Muscle of leg (tissue), 11 donors: ENCODE measurements around the gene NQO2. TPM values are rescaled to one million over a fixed set of nuclear protein-coding genes. Genes with fewer than 3 reads are reported as not detected.

Source experiments
- DNase-seq: peaks from one replicate; pipeline ENCODE4 v3.0.0; 2013
- H3K27ac ChIP-seq: one replicate; pipeline ENCODE4 v1.5.1; 2013; ENCODE audit warnings: mild to moderate bottlenecking, low read length, control low read depth
- H3K27me3 ChIP-seq: one replicate; pipeline ENCODE4 v1.6.1; 2013; ENCODE audit warnings: low read length; ENCODE audit not compliant: control insufficient read depth, insufficient read depth
- H3K36me3 ChIP-seq: one replicate; pipeline ENCODE4 v1.6.1; 2013; ENCODE audit warnings: low read length; ENCODE audit not compliant: control insufficient read depth, insufficient read depth
- H3K4me1 ChIP-seq: one replicate; pipeline ENCODE4 v1.6.1; 2013; ENCODE audit warnings: low read length; ENCODE audit not compliant: control insufficient read depth, insufficient read depth
- H3K4me3 ChIP-seq: one replicate; pipeline ENCODE4 v1.5.1; 2013; ENCODE audit warnings: low read length, control low read depth
- H3K9me3 ChIP-seq: replicated peaks from 2 replicates; pipeline ENCODE4 v1.6.1; 2013; ENCODE audit warnings: low read depth, low read length; ENCODE audit not compliant: control insufficient read depth
- WGBS: methylation state at CpG from one replicate; pipeline ENCODE4 v1.1.5; 2013; ENCODE audit warnings: missing lambda C conversion rate; ENCODE audit not compliant: insufficient coverage; 5-methylcytosine and 5-hydroxymethylcytosine counted together
- polyA plus RNA-seq, 8 donors: library from polyadenylated mRNA; unstranded; fragments of 120-200 nt; gene quantifications; one replicate each; pipeline versions ENCODE4 v1.2.1 to v1.2.3, GENCODE V29; 2013; ENCODE audit warnings: inconsistent platforms in 1 of 8, low replicate concordance in 1 of 8; ENCODE audit not compliant: insufficient read length in 8 of 8, insufficient read depth in 1 of 8
- total RNA-seq: library from RNA; stranded (reverse); fragments of 120-200 nt; gene quantifications from one replicate; pipeline ENCODE4 v1.2.4, GENCODE V29; 2013

NQO2 gene
- total and polyA plus RNA-seq, 9 donors = 15.0 to 21.3 (median 19.7) TPM

GRCh38 chr6:2958776-2959175 lies 40.9 kb upstream of the NQO2 start:
- H3K4me1 ChIP-seq = peaks cover 17% of the 10 kb centered on the region
- DNase-seq = no peak
- H3K27me3 ChIP-seq = no peaks in the 10 kb centered on the region
- H3K4me3 ChIP-seq = no peak overlapping the region
- 90% methylated on average over 6 of the region's 9 CpGs for WGBS
- no peaks in the 10 kb centered on the region for H3K9me3 ChIP-seq
- peaks cover 21% of the 10 kb centered on the region for H3K36me3 ChIP-seq
- peak overlapping the region; percentile 7 for H3K27ac ChIP-seq

- no peaks in the 10 kb centered on the region for H3K9me3 ChIP-seq
- no peak overlapping the region for H3K27ac ChIP-seq
- H3K36me3 ChIP-seq = peaks cover 18% of the 10 kb centered on the region
- H3K4me3 ChIP-seq = no peak overlapping the region
- DNase-seq = no peak
- H3K4me1 ChIP-seq = peaks cover 17% of the 10 kb centered on the region
- WGBS = 66% methylated on average over 8 of the region's 12 CpGs
- H3K27me3 ChIP-seq = no peaks in the 10 kb centered on the region
Observed at GRCh38 chr6:2959909-2960719, 39.6 kb upstream of the NQO2 start.

- Histone ChIP-seq H3K4me1 (peaks cover 17% of the 10 kb centered on the region), H3K27me3 (no peaks in the 10 kb centered on the region), H3K36me3 (peaks cover 17% of the 10 kb centered on the region), H3K4me3 (no peak overlapping the region), H3K27ac (no peak overlapping the region), H3K9me3 (no peaks in the 10 kb centered on the region)
- no peak for DNase-seq
- WGBS = 60% methylated on average over 1 of the region's 4 CpGs
Observed at GRCh38 chr6:2960935-2961334, 38.8 kb upstream of the NQO2 start.

GRCh38 chr6:2961506-2961905 lies 38.2 kb upstream of the NQO2 start:
- DNase-seq = no peak
- Histone ChIP-seq H3K9me3 (no peaks in the 10 kb centered on the region), H3K4me1 (peaks cover 17% of the 10 kb centered on the region), H3K4me3 (no peak overlapping the region), H3K27ac (no peak overlapping the region), H3K36me3 (peaks cover 13% of the 10 kb centered on the region), H3K27me3 (no peaks in the 10 kb centered on the region)
- 88% methylated on average over 7 of the region's 7 CpGs for WGBS

GRCh38 chr6:2962004-2962403 lies 37.7 kb upstream of the NQO2 start:
- Histone ChIP-seq H3K4me1 (peaks cover 13% of the 10 kb centered on the region), H3K27me3 (no peaks in the 10 kb centered on the region), H3K27ac (no peak overlapping the region), H3K4me3 (no peak overlapping the region), H3K36me3 (peaks cover 10% of the 10 kb centered on the region), H3K9me3 (no peaks in the 10 kb centered on the region)
- peak; percentile 51 for DNase-seq
- WGBS = 75% methylated on average over 8 of the region's 9 CpGs

GRCh38 chr6:2962636-2963035 lies 37.1 kb upstream of the NQO2 start:
- 80% methylated on average over 1 of the region's 3 CpGs for WGBS
- no peaks in the 10 kb centered on the region for H3K9me3 ChIP-seq
- peaks cover 10% of the 10 kb centered on the region for H3K36me3 ChIP-seq
- H3K4me1 ChIP-seq = peaks cover 7% of the 10 kb centered on the region
- H3K4me3 ChIP-seq = no peak overlapping the region
- DNase-seq = no peak
- H3K27me3 ChIP-seq = no peaks in the 10 kb centered on the region
- H3K27ac ChIP-seq = no peak overlapping the region

- H3K9me3 ChIP-seq = no peaks in the 10 kb centered on the region
- H3K27me3 ChIP-seq = no peaks in the 10 kb centered on the region
- WGBS = 92% methylated on average over 6 of the region's 8 CpGs
- no peak overlapping the region for H3K27ac ChIP-seq
- DNase-seq = no peak
- H3K36me3 ChIP-seq = peaks cover 6% of the 10 kb centered on the region
- H3K4me1 ChIP-seq = peaks cover 2% of the 10 kb centered on the region
- H3K4me3 ChIP-seq = no peak overlapping the region
Observed at GRCh38 chr6:2963756-2964155, 35.9 kb upstream of the NQO2 start.

GRCh38 chr6:2964793-2965505 lies 34.7 kb upstream of the NQO2 start:
- no peaks in the 10 kb centered on the region for H3K27me3 ChIP-seq
- H3K4me1 ChIP-seq = no peaks in the 10 kb centered on the region
- H3K9me3 ChIP-seq = no peaks in the 10 kb centered on the region
- WGBS = 96% methylated on average over 7 of the region's 17 CpGs
- H3K27ac ChIP-seq = no peak overlapping the region
- peaks cover 2% of the 10 kb centered on the region for H3K36me3 ChIP-seq
- DNase-seq = no peak
- no peak overlapping the region for H3K4me3 ChIP-seq

- no peak overlapping the region for H3K27ac ChIP-seq
- DNase-seq = no peak
- no peaks in the 10 kb centered on the region for H3K9me3 ChIP-seq
- H3K36me3 ChIP-seq = no peaks in the 10 kb centered on the region
- 78% methylated on average over 5 of the region's 9 CpGs for WGBS
- H3K27me3 ChIP-seq = no peaks in the 10 kb centered on the region
- H3K4me3 ChIP-seq = no peak overlapping the region
- H3K4me1 ChIP-seq = peaks cover 5% of the 10 kb centered on the region
Observed at GRCh38 chr6:2966347-2966746, 33.3 kb upstream of the NQO2 start.

- H3K4me1 ChIP-seq = peaks cover 9% of the 10 kb centered on the region
- no peaks in the 10 kb centered on the region for H3K27me3 ChIP-seq
- no peaks in the 10 kb centered on the region for H3K36me3 ChIP-seq
- no peak overlapping the region for H3K4me3 ChIP-seq
- DNase-seq = no peak
- no peak overlapping the region for H3K27ac ChIP-seq
- WGBS = 83% methylated on average over 1 of the region's 7 CpGs
- H3K9me3 ChIP-seq = no peaks in the 10 kb centered on the region
Observed at GRCh38 chr6:2967936-2968335, 31.8 kb upstream of the NQO2 start.
